Fibroblast of lung (primary cell): Measurements from ENCODE around the gene BORCS6. TPM values are rescaled to one million over a fixed set of nuclear protein-coding genes. Genes with fewer than 3 reads are reported as not detected.
"Not testable (repeated sequence)": the region's sequence is repeated elsewhere in the genome, so short reads cannot be mapped to it uniquely, and the experiment has no call there.

ENCODE experiments used
- DNase-seq, 2 donors: peaks; one replicate each; pipeline versions ENCODE4 v3.0.0 to v3.0.0-alpha.2; 2010; ENCODE audit warnings: low read depth in 2 of 2
- H2AFZ ChIP-seq: 2 replicates; pipeline ENCODE4 v1.5.1; 2012; ENCODE audit warnings: low read length, control low read depth, inconsistent platforms
- H3K27ac ChIP-seq: 2 replicates; pipeline ENCODE4 v1.5.1; 2011; ENCODE audit warnings: low read length, control low read depth; ENCODE audit not compliant: insufficient read depth
- H3K27me3 ChIP-seq: 2 replicates; pipeline ENCODE4 v1.5.1; 2011; ENCODE audit warnings: mild to moderate bottlenecking, low read length; ENCODE audit not compliant: control insufficient read depth, insufficient read depth
- H3K36me3 ChIP-seq: 2 replicates; pipeline ENCODE4 v1.5.1; 2011; ENCODE audit warnings: low read length; ENCODE audit not compliant: control insufficient read depth, insufficient read depth
- H3K4me1 ChIP-seq: 2 replicates; pipeline ENCODE4 v1.5.1; 2011; ENCODE audit warnings: low read length; ENCODE audit not compliant: control insufficient read depth, insufficient read depth; ENCODE audit errors: extremely low read depth
- H3K4me2 ChIP-seq: 2 replicates; pipeline ENCODE4 v1.5.1; 2011; ENCODE audit warnings: low read length, control low read depth; ENCODE audit not compliant: insufficient read depth; ENCODE audit errors: extremely low read depth
- H3K4me3 ChIP-seq, 4 experiments: fragments of 200-600 bp in 1 of 4; sonication (generic) in 1 of 4; replicated peaks in 1 of 4; 2 replicates each; pipeline ENCODE4 v1.5.1; 2011 to 2016; ENCODE audit warnings: low read length in 4 of 4, low read depth in 3 of 4, mild to moderate bottlenecking in 3 of 4, control low read depth in 2 of 4, inconsistent platforms in 1 of 4, mixed read lengths in 1 of 4; ENCODE audit not compliant: insufficient read depth in 1 of 4; ENCODE audit errors: control extremely low read depth in 1 of 4
- H3K79me2 ChIP-seq: 2 replicates; pipeline ENCODE4 v1.5.1; 2012; ENCODE audit warnings: mild to moderate bottlenecking, low read length, inconsistent platforms; ENCODE audit not compliant: control insufficient read depth, insufficient read depth
- H3K9ac ChIP-seq: 2 replicates; pipeline ENCODE4 v1.5.1; 2011; ENCODE audit warnings: mild to moderate bottlenecking, low read length, control low read depth; ENCODE audit not compliant: insufficient read depth
- H3K9me3 ChIP-seq: 2 replicates; pipeline ENCODE4 v1.5.1; 2012; ENCODE audit warnings: low read depth, low read length; ENCODE audit not compliant: control insufficient read depth, insufficient read depth
- H4K20me1 ChIP-seq: 2 replicates; pipeline ENCODE4 v1.5.1; 2011; ENCODE audit warnings: low read length; ENCODE audit not compliant: control insufficient read depth, insufficient read depth; ENCODE audit errors: extremely low read depth
- CTCF ChIP-seq, 2 donors: IDR thresholded peaks in 1 of 2; conservative IDR thresholded peaks in 1 of 2; 1 replicate in 1 of 2; 2 replicates in 1 of 2; pipeline ENCODE4 v1.5.1; 2011 to 2012; ENCODE audit warnings: low read length in 2 of 2, control low read depth in 1 of 2, inconsistent platforms in 1 of 2, low read depth in 1 of 2, mild to moderate bottlenecking in 1 of 2
- EZH2 ChIP-seq: IDR thresholded peaks from 2 replicates; pipeline ENCODE4 v1.5.1; 2012; ENCODE audit warnings: low read length, control low read depth, mild to moderate bottlenecking; ENCODE audit errors: missing control alignments
- polyA plus RNA-seq, 2 donors: library from polyadenylated mRNA; depleted of rRNA in 1 of 2; stranded (reverse) in 1 of 2; unstranded in 1 of 2; fragments of >200 nt; gene quantifications; 2 replicates each; pipeline ENCODE4 v1.2.1, GENCODE V29; 2011 to 2012; ENCODE audit warnings: missing spikeins in 1 of 2
- total RNA-seq: library from RNA; depleted of rRNA; stranded (reverse); fragments of >200 nt; gene quantifications from 2 replicates; pipeline ENCODE4 v1.2.1, GENCODE V29; 2014

The BORCS6 gene
- total and polyA plus RNA-seq, 2 donors (not counting 1 experiment from before 2014, with no cell fraction given), result 2.9 to 11.4 TPM

DNA sequence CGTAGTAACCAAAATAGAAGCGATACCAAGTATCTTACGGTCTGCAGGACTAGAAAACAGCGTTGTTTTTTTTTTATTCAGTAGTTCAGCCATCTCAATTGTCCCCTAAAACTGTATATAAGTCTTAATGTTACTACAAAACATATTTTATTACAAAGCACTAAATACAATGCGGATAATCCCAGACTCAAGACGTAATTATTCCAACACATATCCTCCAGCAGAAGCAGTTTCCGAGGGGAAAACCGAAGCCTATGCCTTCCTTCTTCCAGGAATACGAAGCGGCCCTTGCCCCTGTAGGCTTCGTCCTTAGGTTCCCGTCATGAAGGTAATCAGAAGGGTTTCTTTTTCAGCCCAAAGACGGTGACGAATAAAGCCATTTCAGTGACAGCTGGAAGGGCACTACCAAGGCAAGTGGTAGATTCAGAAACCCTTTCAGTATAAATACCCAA, 16.1 kb downstream of the BORCS6 start:
- Histone ChIP-seq H3K4me3 (peak overlapping the region; percentile 31 to 67 (median 46)), H3K36me3 (no peaks in the 10 kb centered on the region), H3K4me1 (peaks cover 11% of the 10 kb centered on the region), H3K9me3 (no peaks in the 10 kb centered on the region), H4K20me1 (no peaks in the 10 kb centered on the region), H3K9ac (peak overlapping the region; percentile 81), H3K79me2 (peaks cover 5% of the 10 kb centered on the region), H2AFZ (peak overlapping the region; percentile 76), H3K27me3 (no peaks in the 10 kb centered on the region), H3K4me2 (peak overlapping the region; percentile 77), H3K27ac (peak overlapping the region; percentile 100)
- TF ChIP-seq CTCF (conservative IDR thresholded peaks at IDR 0.05 in 1 of 2, IDR thresholded peaks at IDR 0.05 in 1 of 2; ENCODE audit: low read depth in 1 of 2, low read length in 2 of 2) (no peak), EZH2 (no peak)
- no peak for DNase-seq

GRCh38 chr17:8173056-8173870, 16.7 kb downstream of the BORCS6 start:
- Histone ChIP-seq H3K79me2 (peaks cover 5% of the 10 kb centered on the region), H3K27ac (peak overlapping the region; percentile 100), H3K4me1 (peaks cover 11% of the 10 kb centered on the region), H3K27me3 (no peaks in the 10 kb centered on the region), H3K9ac (peak overlapping the region; percentile 81), H3K36me3 (no peaks in the 10 kb centered on the region), H3K4me3 (peak overlapping the region; percentile 31 to 67 (median 46)), H2AFZ (peak overlapping the region; percentile 29), H3K4me2 (peak overlapping the region; percentile 77), H4K20me1 (no peaks in the 10 kb centered on the region), H3K9me3 (no peaks in the 10 kb centered on the region)
- TF ChIP-seq EZH2 (no peak), CTCF (conservative IDR thresholded peaks at IDR 0.05 in 1 of 2, IDR thresholded peaks at IDR 0.05 in 1 of 2; ENCODE audit: low read depth in 1 of 2, low read length in 2 of 2) (no peak)
- DNase-seq, result peak; percentile 99

- DNase-seq, H3K4me2 ChIP-seq, H3K27me3 ChIP-seq, H3K9me3 ChIP-seq, H4K20me1 ChIP-seq, H3K4me1 ChIP-seq, H2AFZ ChIP-seq, H3K79me2 ChIP-seq, H3K27ac ChIP-seq, H3K4me3 ChIP-seq, H3K9ac ChIP-seq, H3K36me3 ChIP-seq: not testable (repeated sequence)
Observed at GRCh38 chr17:8170186-8170585, 19.8 kb downstream of the BORCS6 start.
